Stimulated activated CD4-positive, alpha-beta T cell treated with anti-CD3 and anti-CD28 coated beads, Interleukin-12 subunit alpha, Interleukin-12 subunit beta, amount 100 ng/mL, for 4 hours (primary cell): Measurements from ENCODE around the gene PCDHGA6.
"Not testable (repeated sequence)": the region's sequence is repeated elsewhere in the genome, so short reads cannot be mapped to it uniquely, and the experiment has no call there.

Experiments
- DNase-seq: peaks from one replicate; pipeline ENCODE4 v3.0.0-alpha.2; 2020

The PCDHGA6 gene

GRCh38 chr5:141373673-141374317 is at the start of gene PCDHGA6:
PCDHGA6 (plus strand) TSS chr5:141373891; CDS start chr5:141374084, 193 bp downstream.
- DNase-seq = no peak

- peak; percentile 60 for DNase-seq
Measured at GRCh38 chr5:141326088-141326854, 47.4 kb upstream of the PCDHGA6 start.

GRCh38 chr5:141328231-141328630 is 45.5 kb upstream of the PCDHGA6 start:
- DNase-seq = no peak

GRCh38 chr5:141330299-141331080 is 43.2 kb upstream of the PCDHGA6 start, which contains the start of gene PCDHGA1:
PCDHGA1 (plus strand) TSS chr5:141330514.
- no peak for DNase-seq

GRCh38 chr5:141332571-141332970 is 41.1 kb upstream of the PCDHGA6 start:
- DNase-seq = not testable (repeated sequence)

GRCh38 chr5:141338538-141339306 is 35.0 kb upstream of the PCDHGA6 start, which contains the start of gene PCDHGA2:
PCDHGA2 (plus strand) TSS chr5:141338760.
- no peak for DNase-seq

GRCh38 chr5:141340781-141341354 is 32.8 kb upstream of the PCDHGA6 start:
- not testable (repeated sequence) for DNase-seq

- no peak for DNase-seq
Measured at GRCh38 chr5:141342773-141343172, 30.9 kb upstream of the PCDHGA6 start.

- DNase-seq = no peak
Measured at GRCh38 chr5:141343242-141343952, 30.3 kb upstream of the PCDHGA6 start, which contains the start of gene PCDHGA3. PCDHGA3 (plus strand) TSS chr5:141343829; CDS start chr5:141344034, 205 bp downstream.

GRCh38 chr5:141343953-141344463 is 29.7 kb upstream of the PCDHGA6 start:
- no peak for DNase-seq

GRCh38 chr5:141345327-141345726 is 28.4 kb upstream of the PCDHGA6 start:
- no peak for DNase-seq

- not testable (repeated sequence) for DNase-seq
Measured at GRCh38 chr5:141346017-141346416, 27.7 kb upstream of the PCDHGA6 start.

- no peak for DNase-seq
Measured at GRCh38 chr5:141349917-141350619, 23.6 kb upstream of the PCDHGA6 start, which contains the start of gene PCDHGB1. PCDHGB1 (plus strand) TSS chr5:141350099; CDS start chr5:141350261, 162 bp downstream.

- DNase-seq = no peak
Measured at GRCh38 chr5:141351591-141351990, 22.1 kb upstream of the PCDHGA6 start.

- no peak for DNase-seq
Measured at GRCh38 chr5:141354900-141355469, 18.7 kb upstream of the PCDHGA6 start, which contains the start of gene PCDHGA4. PCDHGA4 (plus strand) TSS chr5:141355021; CDS start chr5:141355108, 87 bp downstream.

- DNase-seq = no peak
Measured at GRCh38 chr5:141355641-141356040, 18.1 kb upstream of the PCDHGA6 start.

- DNase-seq = no peak
Measured at GRCh38 chr5:141356133-141356532, 17.6 kb upstream of the PCDHGA6 start.

GRCh38 chr5:141356950-141357349 is 16.7 kb upstream of the PCDHGA6 start:
- DNase-seq = no peak

- DNase-seq = no peak
Measured at GRCh38 chr5:141359790-141360426, 13.8 kb upstream of the PCDHGA6 start, which contains the start of gene PCDHGB2. PCDHGB2 (plus strand) TSS chr5:141359994; CDS start chr5:141360136, 142 bp downstream.
